HG02840 (cell line): ENCODE data around the gene REELD1.

Source experiments
- ATAC-seq: cut with Tn5 transposase; IDR thresholded peaks from one replicate; pipeline ENCODE4 v1.9.1; 2021; ENCODE audit warnings: mild to moderate bottlenecking, moderate library complexity, moderate number of reproducible peaks; ENCODE audit not compliant: unreplicated experiment, low FRiP score

Gene REELD1

GRCh38 chr4:146214238-146214637 lies at the start of gene REELD1:
TSS of gene REELD1 (plus strand) at chr4:146214538. CDS start at chr4:146216953, 2,415 bp downstream.
- no peak for ATAC-seq

- no peak for ATAC-seq
Observed at GRCh38 chr4:146165221-146165620, 49.1 kb upstream of the REELD1 start.

GRCh38 chr4:146165840-146166239 lies 48.5 kb upstream of the REELD1 start:
- no peak for ATAC-seq

GRCh38 chr4:146170149-146170548 lies 44.2 kb upstream of the REELD1 start:
- no peak for ATAC-seq

GRCh38 chr4:146175541-146176453 lies 38.5 kb upstream of the REELD1 start, which contains the start of gene LSM6:
TSS of gene LSM6 (plus strand) at chr4:146175718. CDS start at chr4:146182922, 7,204 bp downstream.
- peak; percentile 88 for ATAC-seq

GRCh38 chr4:146176891-146177290 lies 37.4 kb upstream of the REELD1 start:
- no peak for ATAC-seq

- no peak for ATAC-seq
Observed at GRCh38 chr4:146178126-146178525, 36.2 kb upstream of the REELD1 start.

GRCh38 chr4:146179784-146180370 lies 34.5 kb upstream of the REELD1 start:
- no peak for ATAC-seq

GRCh38 chr4:146182443-146182842 lies 31.9 kb upstream of the REELD1 start:
- no peak for ATAC-seq

GRCh38 chr4:146183209-146183608 lies 31.1 kb upstream of the REELD1 start:
- no peak for ATAC-seq

- ATAC-seq: no peak
Observed at GRCh38 chr4:146186041-146186440, 28.3 kb upstream of the REELD1 start.

GRCh38 chr4:146186596-146186995 lies 27.7 kb upstream of the REELD1 start:
- no peak for ATAC-seq

GRCh38 chr4:146190456-146190855 lies 23.9 kb upstream of the REELD1 start:
- ATAC-seq: no peak

- ATAC-seq: no peak
Observed at GRCh38 chr4:146191766-146192458, 22.4 kb upstream of the REELD1 start.

- ATAC-seq: no peak
Observed at GRCh38 chr4:146193628-146194027, 20.7 kb upstream of the REELD1 start.

- ATAC-seq: no peak
Observed at GRCh38 chr4:146194212-146194611, 20.1 kb upstream of the REELD1 start.

- ATAC-seq: no peak
Observed at GRCh38 chr4:146202665-146203064, 11.7 kb upstream of the REELD1 start.

GRCh38 chr4:146207410-146207809 lies 6.9 kb upstream of the REELD1 start:
- ATAC-seq: no peak

- ATAC-seq: no peak
Observed at GRCh38 chr4:146210890-146211289, 3.4 kb upstream of the REELD1 start.

GRCh38 chr4:146211440-146211839 lies 2.9 kb upstream of the REELD1 start:
- no peak for ATAC-seq

GRCh38 chr4:146212781-146213180 lies 1.6 kb upstream of the REELD1 start:
- ATAC-seq: no peak
